Measurements from ENCODE around the gene NXPH2.

- TF ChIP-seq, protein P1, sequence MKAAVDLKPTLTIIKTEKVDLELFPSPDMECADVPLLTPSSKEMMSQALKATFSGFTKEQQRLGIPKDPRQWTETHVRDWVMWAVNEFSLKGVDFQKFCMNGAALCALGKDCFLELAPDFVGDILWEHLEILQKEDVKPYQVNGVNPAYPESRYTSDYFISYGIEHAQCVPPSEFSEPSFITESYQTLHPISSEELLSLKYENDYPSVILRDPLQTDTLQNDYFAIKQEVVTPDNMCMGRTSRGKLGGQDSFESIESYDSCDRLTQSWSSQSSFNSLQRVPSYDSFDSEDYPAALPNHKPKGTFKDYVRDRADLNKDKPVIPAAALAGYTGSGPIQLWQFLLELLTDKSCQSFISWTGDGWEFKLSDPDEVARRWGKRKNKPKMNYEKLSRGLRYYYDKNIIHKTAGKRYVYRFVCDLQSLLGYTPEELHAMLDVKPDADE (CRISPR knock-in tag; IDR thresholded peaks at IDR 0.05) = no peak
- no peak for TF ChIP-seq ZNF782 (CRISPR knock-in tag; IDR thresholded peaks at IDR 0.05; ENCODE audit: borderline replicate concordance)
- TF ChIP-seq ETV6 (CRISPR knock-in tag; conservative IDR thresholded peaks at IDR 0.05) = no peak
- TF ChIP-seq, protein P2, sequence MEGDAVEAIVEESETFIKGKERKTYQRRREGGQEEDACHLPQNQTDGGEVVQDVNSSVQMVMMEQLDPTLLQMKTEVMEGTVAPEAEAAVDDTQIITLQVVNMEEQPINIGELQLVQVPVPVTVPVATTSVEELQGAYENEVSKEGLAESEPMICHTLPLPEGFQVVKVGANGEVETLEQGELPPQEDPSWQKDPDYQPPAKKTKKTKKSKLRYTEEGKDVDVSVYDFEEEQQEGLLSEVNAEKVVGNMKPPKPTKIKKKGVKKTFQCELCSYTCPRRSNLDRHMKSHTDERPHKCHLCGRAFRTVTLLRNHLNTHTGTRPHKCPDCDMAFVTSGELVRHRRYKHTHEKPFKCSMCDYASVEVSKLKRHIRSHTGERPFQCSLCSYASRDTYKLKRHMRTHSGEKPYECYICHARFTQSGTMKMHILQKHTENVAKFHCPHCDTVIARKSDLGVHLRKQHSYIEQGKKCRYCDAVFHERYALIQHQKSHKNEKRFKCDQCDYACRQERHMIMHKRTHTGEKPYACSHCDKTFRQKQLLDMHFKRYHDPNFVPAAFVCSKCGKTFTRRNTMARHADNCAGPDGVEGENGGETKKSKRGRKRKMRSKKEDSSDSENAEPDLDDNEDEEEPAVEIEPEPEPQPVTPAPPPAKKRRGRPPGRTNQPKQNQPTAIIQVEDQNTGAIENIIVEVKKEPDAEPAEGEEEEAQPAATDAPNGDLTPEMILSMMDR (CRISPR knock-in tag; IDR thresholded peaks at IDR 0.05) = no peak
- TF ChIP-seq ELF4 (CRISPR knock-in tag; IDR thresholded peaks at IDR 0.05; ENCODE audit: borderline replicate concordance) = no peak
- no peak for TF ChIP-seq ZNF576 (CRISPR knock-in tag; IDR thresholded peaks at IDR 0.05)
- TF ChIP-seq HNRNPL (IDR thresholded peaks at IDR 0.05; ENCODE audit: low read depth, low read length) = no peak
- TF ChIP-seq ZMYM2 (CRISPR knock-in tag; IDR thresholded peaks at IDR 0.05) = no peak
These were observed 35.5 kb downstream of the NXPH2 start for GRCh38 chr2:138744713-138745112.

Data from HepG2 (cell line).